Activated CD4-positive, alpha-beta T cell treated with anti-CD3 and anti-CD28 coated beads, Interleukin-10, Interleukin-2, amounts not matched to agents 100 ng/mL and 50 ng/mL, durations not matched to agents 16 hours and 8 hours (primary cell): ENCODE data around the gene PSMC6.
A peak's percentile ranks its signal among the peaks of the same experiment; 100 is the strongest.
"Not testable (repeated sequence)": the region's sequence is repeated elsewhere in the genome, so short reads cannot be mapped to it uniquely, and the experiment has no call there.

ENCODE experiments used
- DNase-seq: peaks from one replicate; pipeline ENCODE4 v3.0.0-alpha.2; 2020

Gene PSMC6

GRCh38 chr14:52723514-52724359, 16.7 kb downstream of the PSMC6 start:
- DNase-seq, result no peak

- DNase-seq, result no peak
These were observed 17.3 kb downstream of the PSMC6 start for GRCh38 chr14:52724360-52724644.

GRCh38 chr14:52727509-52727908, 20.5 kb downstream of the PSMC6 start:
- DNase-seq, result not testable (repeated sequence)

GRCh38 chr14:52729035-52729434, 22.0 kb downstream of the PSMC6 start:
- DNase-seq, result not testable (repeated sequence)

- no peak for DNase-seq
These were observed 22.6 kb downstream of the PSMC6 start for GRCh38 chr14:52729585-52729924.

GRCh38 chr14:52729925-52730708, 23.1 kb downstream of the PSMC6 start, which contains the start of gene STYX:
TSS of gene STYX (plus strand) at chr14:52730166. CDS start at chr14:52730475, 309 bp downstream.
- peak; percentile 99 for DNase-seq

GRCh38 chr14:52730709-52731111, 23.7 kb downstream of the PSMC6 start:
- no peak for DNase-seq

- DNase-seq, result no peak
These were observed 26.8 kb downstream of the PSMC6 start for GRCh38 chr14:52733824-52734223.

GRCh38 chr14:52735921-52736489, 29.0 kb downstream of the PSMC6 start:
- no peak for DNase-seq

- DNase-seq, result no peak
These were observed 31.4 kb downstream of the PSMC6 start for GRCh38 chr14:52738409-52738808.

- DNase-seq, result no peak
These were observed 33.8 kb downstream of the PSMC6 start for GRCh38 chr14:52740751-52741150.

- DNase-seq, result peak; percentile 9
These were observed 34.9 kb downstream of the PSMC6 start for GRCh38 chr14:52741865-52742264.

- no peak for DNase-seq
These were observed 41.8 kb downstream of the PSMC6 start for GRCh38 chr14:52748647-52749292.

- no peak for DNase-seq
These were observed 48.8 kb downstream of the PSMC6 start for GRCh38 chr14:52755607-52756316.

- DNase-seq, result no peak
These were observed 52.1 kb downstream of the PSMC6 start for GRCh38 chr14:52759145-52759544.

GRCh38 chr14:52762923-52763322, 55.9 kb downstream of the PSMC6 start:
- not testable (repeated sequence) for DNase-seq

- DNase-seq, result no peak
These were observed 60.2 kb downstream of the PSMC6 start for GRCh38 chr14:52767058-52767833.

GRCh38 chr14:52769887-52770286, 62.9 kb downstream of the PSMC6 start:
- no peak for DNase-seq

- no peak for DNase-seq
These were observed 69.8 kb downstream of the PSMC6 start for GRCh38 chr14:52776816-52777215.
